IMR-90 (cell line): Measurements from ENCODE around the gene SLAMF8. TPM values are rescaled to one million over a fixed set of nuclear protein-coding genes. Genes with fewer than 3 reads are reported as not detected.

Source experiments
- ATAC-seq: fragments of 200-7000 bp; cut with Tn5 transposase; 2 replicates; pipeline ENCODE4 v1.9.1; 2020; ENCODE audit warnings: low read depth, mild to moderate bottlenecking, moderate library complexity
- BruUV-seq: library from RNA; stranded (reverse); fragments of 400-500 nt; replicated peaks from 2 replicates; lab custom pipeline; 2021; lab: Mats Ljungman, UMichigan
- CTCF ChIA-PET: fragments of 300-600 bp; formaldehyde crosslinking; extraction: SDS; loops from one replicate; lab custom pipeline; 2021; ENCODE audit warnings: antibody characterized with exemption; lab: Yijun Ruan, JAX
- POLR2A ChIA-PET: fragments of 300-600 bp; sonication (Branson Sonifier 250); formaldehyde crosslinking; loops from one replicate; lab custom pipeline; 2022; ENCODE audit warnings: antibody characterized with exemption; ENCODE audit not compliant: unreplicated experiment; lab: Charles Lee
- DNase-seq: peaks from one replicate; pipeline ENCODE4 v3.0.0; 2013
- H2AFZ ChIP-seq: replicated peaks from 2 replicates; pipeline ENCODE3; 2013; ENCODE audit warnings: low read length, mild to moderate bottlenecking; ENCODE audit not compliant: poor library complexity
- H2AK5ac ChIP-seq: 2 replicates; pipeline ENCODE4 v1.6.1; 2013; ENCODE audit warnings: low read depth, low read length, inconsistent platforms
- H2AK9ac ChIP-seq: replicated peaks from 2 replicates; pipeline ENCODE3; 2013; ENCODE audit warnings: mild to moderate bottlenecking, low read depth, low read length, moderate library complexity; ENCODE audit not compliant: poor library complexity
- H2BK120ac ChIP-seq: 2 replicates; pipeline ENCODE4 v1.6.1; 2013; ENCODE audit warnings: low read depth, low read length, inconsistent platforms
- H2BK15ac ChIP-seq: 3 replicates; pipeline ENCODE4 v1.6.1; 2013; ENCODE audit warnings: low read depth, low read length, inconsistent platforms
- H2BK20ac ChIP-seq: 2 replicates; pipeline ENCODE4 v1.6.1; 2013; ENCODE audit warnings: low read depth, mild to moderate bottlenecking, inconsistent platforms, low read length, moderate library complexity
- H2BK5ac ChIP-seq: 2 replicates; pipeline ENCODE4 v1.6.1; 2013; ENCODE audit warnings: mild to moderate bottlenecking, low read depth, low read length, inconsistent platforms; ENCODE audit not compliant: poor library complexity, severe bottlenecking
- H3K14ac ChIP-seq: replicated peaks from 2 replicates; pipeline ENCODE4 v1.6.1; 2013; ENCODE audit warnings: low read depth, low read length, inconsistent platforms
- H3K18ac ChIP-seq: 2 replicates; pipeline ENCODE4 v1.6.1; 2013; ENCODE audit warnings: low read depth, low read length, control low read depth
- H3K23ac ChIP-seq: 2 replicates; pipeline ENCODE4 v1.6.1; 2013; ENCODE audit warnings: low read depth, low read length, inconsistent platforms
- H3K27ac ChIP-seq: 2 replicates; pipeline ENCODE4 v1.5.1; 2013; ENCODE audit warnings: mild to moderate bottlenecking, control low read depth, low read length; ENCODE audit not compliant: insufficient read depth
- H3K27me3 ChIP-seq: 2 replicates; pipeline ENCODE4 v1.6.1; 2013; ENCODE audit warnings: low read length; ENCODE audit not compliant: control insufficient read depth, insufficient read depth
- H3K36me3 ChIP-seq: 2 replicates; pipeline ENCODE4 v1.6.1; 2013; ENCODE audit warnings: low read length, mixed read lengths; ENCODE audit not compliant: control insufficient read depth, insufficient read depth
- H3K4ac ChIP-seq: 2 replicates; pipeline ENCODE4 v1.6.1; 2013; ENCODE audit warnings: low read depth, low read length, inconsistent platforms
- H3K4me1 ChIP-seq: 2 replicates; pipeline ENCODE4 v1.6.1; 2013; ENCODE audit warnings: low read length, mixed read lengths; ENCODE audit not compliant: control insufficient read depth, insufficient read depth
- H3K4me2 ChIP-seq: 2 replicates; pipeline ENCODE4 v1.6.1; 2013; ENCODE audit warnings: low read depth, mild to moderate bottlenecking, control low read depth, low read length, moderate library complexity
- H3K4me3 ChIP-seq: 2 replicates; pipeline ENCODE4 v1.5.1; 2013; ENCODE audit warnings: low read depth, mild to moderate bottlenecking, control low read depth, low read length, moderate library complexity; ENCODE audit not compliant: insufficient read depth
- H3K56ac ChIP-seq: 2 replicates; pipeline ENCODE4 v1.6.1; 2013; ENCODE audit warnings: low read length, inconsistent platforms; ENCODE audit not compliant: insufficient read depth; ENCODE audit errors: extremely low read depth
- H3K79me1 ChIP-seq, 2 experiments: 2 replicates each; pipeline ENCODE4 v1.6.1; 2013; ENCODE audit warnings: low read length in 2 of 2, inconsistent platforms in 1 of 2, low read depth in 1 of 2
- H3K9ac ChIP-seq: 2 replicates; pipeline ENCODE4 v1.6.1; 2013; ENCODE audit warnings: low read depth, low read length, control low read depth
- H3K9me1 ChIP-seq: 2 replicates; pipeline ENCODE4 v1.6.1; 2013; ENCODE audit warnings: low read length, inconsistent platforms; ENCODE audit not compliant: insufficient read depth
- H3K9me3 ChIP-seq: 2 replicates; pipeline ENCODE4 v1.6.1; 2013; ENCODE audit warnings: low read length; ENCODE audit not compliant: control insufficient read depth, insufficient read depth
- H4K20me1 ChIP-seq: 2 replicates; pipeline ENCODE4 v1.6.1; 2013; ENCODE audit warnings: low read length, inconsistent platforms; ENCODE audit not compliant: insufficient read depth
- H4K5ac ChIP-seq: 2 replicates; pipeline ENCODE4 v1.6.1; 2013; ENCODE audit warnings: mild to moderate bottlenecking, low read depth, low read length, control low read depth
- H4K8ac ChIP-seq, 2 experiments: 2 replicates each; pipeline ENCODE4 v1.6.1; 2013; ENCODE audit warnings: low read depth in 2 of 2, low read length in 2 of 2, control low read depth in 1 of 2, inconsistent platforms in 1 of 2
- H4K91ac ChIP-seq: 2 replicates; pipeline ENCODE4 v1.6.1; 2013; ENCODE audit warnings: low read depth, low read length, inconsistent platforms; ENCODE audit not compliant: insufficient read depth
- BHLHE40 ChIP-seq: fragments of 150-350 bp; IDR thresholded peaks from 2 replicates; pipeline ENCODE4 v1.6.1; 2016; ENCODE audit warnings: mild to moderate bottlenecking, low read depth, low read length
- CEBPB ChIP-seq: IDR thresholded peaks from 2 replicates; pipeline ENCODE4 v1.6.1; 2012; ENCODE audit warnings: low read depth, low read length, improper control_type of control experiment
- CTCF ChIP-seq: conservative IDR thresholded peaks from 2 replicates; pipeline ENCODE4 v1.5.1; 2012; ENCODE audit warnings: mild to moderate bottlenecking, low read depth, low read length, improper control_type of control experiment
- ELK1 ChIP-seq: fragments of 150-350 bp; IDR thresholded peaks from 2 replicates; pipeline ENCODE4 v1.6.1; 2016; ENCODE audit warnings: low read depth, mild to moderate bottlenecking, low read length, moderate library complexity, borderline replicate concordance
- FOS ChIP-seq: fragments of 150-350 bp; IDR thresholded peaks from 2 replicates; pipeline ENCODE4 v1.6.1; 2016; ENCODE audit warnings: low read depth, low read length
- MAFK ChIP-seq: IDR thresholded peaks from 2 replicates; pipeline ENCODE4 v1.6.1; 2012; ENCODE audit warnings: low read depth, low read length, improper control_type of control experiment
- MAZ ChIP-seq: IDR thresholded peaks from 2 replicates; pipeline ENCODE4 v1.6.1; 2012; ENCODE audit warnings: low read depth, mild to moderate bottlenecking, low read length, improper control_type of control experiment, moderate library complexity, borderline replicate concordance
- MXI1 ChIP-seq: IDR thresholded peaks from 2 replicates; pipeline ENCODE4 v1.6.1; 2012; ENCODE audit warnings: low read depth, mild to moderate bottlenecking, low read length, moderate library complexity, borderline replicate concordance
- NFE2L2 ChIP-seq: fragments of 150-350 bp; IDR thresholded peaks from 2 replicates; pipeline ENCODE4 v1.6.1; 2016; ENCODE audit warnings: low read depth, mild to moderate bottlenecking, low read length
- POLR2A ChIP-seq: IDR thresholded peaks from 2 replicates; pipeline ENCODE4 v1.6.1; 2012; ENCODE audit warnings: mild to moderate bottlenecking, low read depth, low read length
- RAD21 ChIP-seq: IDR thresholded peaks from 2 replicates; pipeline ENCODE4 v1.6.1; 2012; ENCODE audit warnings: low read length, improper control_type of control experiment
- RCOR1 ChIP-seq: IDR thresholded peaks from 2 replicates; pipeline ENCODE4 v1.6.1; 2012; ENCODE audit warnings: mild to moderate bottlenecking, low read length, improper control_type of control experiment; ENCODE audit not compliant: insufficient replicate concordance
- RFX5 ChIP-seq: IDR thresholded peaks from 2 replicates; pipeline ENCODE4 v1.8.0; 2012; ENCODE audit warnings: low read depth, mild to moderate bottlenecking, low read length, moderate library complexity
- SMC3 ChIP-seq: fragments of 150-350 bp; IDR thresholded peaks from 2 replicates; pipeline ENCODE4 v1.6.1; 2016; ENCODE audit warnings: low read depth, mild to moderate bottlenecking, antibody characterized with exemption, low read length, moderate library complexity
- USF2 ChIP-seq: fragments of 150-350 bp; IDR thresholded peaks from 2 replicates; pipeline ENCODE4 v1.6.1; 2017; ENCODE audit warnings: mild to moderate bottlenecking, antibody characterized with exemption, low read length, low read depth
- WGBS, 2 experiments: methylation state at CpG; one replicate each; pipeline versions ENCODE4 v1.1.5 to v1.1.7; 2013; ENCODE audit warnings: missing lambda C conversion rate in 2 of 2; ENCODE audit not compliant: insufficient read length in 1 of 2; ENCODE audit errors: extremely low coverage in 2 of 2; 5-methylcytosine and 5-hydroxymethylcytosine counted together
- dilution Hi-C: fragments of 300-500 bp; cut with HindIII; formaldehyde crosslinking; loops from one replicate; pipeline ENCODE4 v1.14.3; 2018; ENCODE audit warnings: low sequenced_read_pairs; ENCODE audit not compliant: unreplicated experiment
- in situ Hi-C: fragments of 300-500 bp; cut with MboI; formaldehyde crosslinking; loops from 3 replicates; pipeline ENCODE4 v1.14.3; 2019; ENCODE audit warnings: low sequenced_read_pairs, inconsistent platforms, mixed read lengths
- intact Hi-C: fragments of 100-400 bp; cut with micrococcal nuclease; formaldehyde crosslinking; loops from 2 replicates; pipeline ENCODE4 v1.10.0; 2022
- polyA plus RNA-seq, 3 experiments: library from polyadenylated mRNA; depleted of rRNA; stranded (reverse); fragments of >200 nt; gene quantifications; 2 replicates each; pipeline ENCODE4 v1.2.3, GENCODE V29; 2012; ENCODE audit warnings: low replicate concordance in 1 of 3
- total RNA-seq: library from RNA; depleted of rRNA; stranded (reverse); fragments of >200 nt; gene quantifications from 2 replicates; pipeline ENCODE4 v1.2.3, GENCODE V29; 2012

Gene SLAMF8
- total and polyA plus RNA-seq, 2 of the 4 experiments (the other 2 are of a cell fraction): 0.07 TPM; not detected in 1

- dilution Hi-C loops: no loop called here
- CTCF ChIA-PET: interaction anchor here (0.6 to 1.2 kb wide), 5 partner anchors 11 to 365 kb away, joined by 3 to 8 read pairs (median 4); no protein-coding TSS in a partner anchor
- TF ChIP-seq FOS (no peak), POLR2A (no peak), ELK1 (no peak), RFX5 (no peak), NFE2L2 (no peak), MAZ (no peak), SMC3 (peak; percentile 63), MAFK (no peak), CEBPB (no peak), CTCF (peak; percentile 61), MXI1 (no peak), USF2 (no peak), BHLHE40 (no peak), RAD21 (peak; percentile 46), RCOR1 (no peak)
These were observed 5.4 kb upstream of the SLAMF8 start for GRCh38 chr1:159821171-159821867.

More at GRCh38 chr1:159821171-159821867, 5.4 kb upstream of the SLAMF8 start:
- peaks cover 31% of the 10 kb centered on the region for H3K27me3 ChIP-seq
- no peak overlapping the region for H2BK20ac ChIP-seq
- no peak overlapping the region for H4K8ac ChIP-seq
- H3K23ac ChIP-seq: no peak overlapping the region
- H3K36me3 ChIP-seq: no peaks in the 10 kb centered on the region
- H2BK5ac ChIP-seq: no peak overlapping the region
- H3K4me3 ChIP-seq: no peak overlapping the region
- H3K18ac ChIP-seq: no peak overlapping the region
- H2BK120ac ChIP-seq: no peak overlapping the region
- no peaks in the 10 kb centered on the region for H3K4me1 ChIP-seq
- in situ Hi-C loops (no loop called here), intact Hi-C loops (loop anchor here (5.0 kb wide), 1 partner anchor 39 kb away; the partner anchor contains the start of gene DUSP23)
- no peaks in the 10 kb centered on the region; the same call in 1 of the 2 replicates for H3K9me1 ChIP-seq
- peak overlapping the region; percentile 44 for H2AFZ ChIP-seq
- H2AK5ac ChIP-seq: no peak overlapping the region
- POLR2A ChIA-PET: no interaction called here
- no peak overlapping the region for H3K4ac ChIP-seq
- no TSS peak for BruUV-seq
- peak; percentile 96 for ATAC-seq
- WGBS, 2 experiments: no CpG with 5 or more reads among the region's 9 CpGs
- no peaks in the 10 kb centered on the region for H4K20me1 ChIP-seq
- DNase-seq: peak; percentile 47
- no peak overlapping the region for H3K56ac ChIP-seq
- no peak overlapping the region for H3K14ac ChIP-seq
- H4K5ac ChIP-seq: no peak overlapping the region
- H3K9ac ChIP-seq: no peak overlapping the region
- H3K4me2 ChIP-seq: no peak overlapping the region
- H2AK9ac ChIP-seq: no peak overlapping the region
- H4K91ac ChIP-seq: no peak overlapping the region
- no peaks in the 10 kb centered on the region for H3K79me1 ChIP-seq
- H3K9me3 ChIP-seq: no peaks in the 10 kb centered on the region
- H2BK15ac ChIP-seq: no peak overlapping the region
- no peak overlapping the region for H3K27ac ChIP-seq
